Activated CD8-positive, alpha-beta T cell treated with anti-CD3 and anti-CD28 coated beads, Interleukin-2, amount 10 ng/mL, durations not matched to agents 7 days and 5 days (primary cell): ENCODE data around the gene PRIM1. TPM values are rescaled to one million over a fixed set of nuclear protein-coding genes. Genes with fewer than 3 reads are reported as not detected.

Experiments
- ATAC-seq: fragments of 150-1000 bp; cut with Tn5 transposase; one replicate; pipeline ENCODE4 v1.10.0; 2021; ENCODE audit warnings: moderate library complexity
- CTCF ChIA-PET: fragments of 350-600 bp; sonication (Branson Sonifier 250); formaldehyde crosslinking; loops from one replicate; lab custom pipeline; 2021; ENCODE audit warnings: antibody characterized with exemption; lab: Charles Lee
- POLR2A ChIA-PET: fragments of 350-600 bp; sonication (Branson Sonifier 250); formaldehyde crosslinking; loops from one replicate; lab custom pipeline; 2021; ENCODE audit warnings: antibody characterized with exemption; lab: Charles Lee
- DNase-seq: peaks from one replicate; pipeline ENCODE4 v3.0.0-alpha.2; 2020
- H3K27ac Mint-ChIP-seq: one replicate; pipeline ENCODE4 v1.8.0; 2021; ENCODE audit warnings: mild to moderate bottlenecking, mixed read lengths
- H3K27me3 Mint-ChIP-seq: one replicate; pipeline ENCODE4 v1.8.0; 2021; ENCODE audit warnings: low read depth, mixed read lengths
- H3K36me3 Mint-ChIP-seq: one replicate; pipeline ENCODE4 v1.8.0; 2021; ENCODE audit warnings: low read depth, mixed read lengths
- H3K4me1 Mint-ChIP-seq: one replicate; pipeline ENCODE4 v1.8.0; 2021; ENCODE audit warnings: low read depth, mixed read lengths
- H3K4me3 Mint-ChIP-seq: one replicate; pipeline ENCODE4 v1.8.0; 2021; ENCODE audit warnings: mild to moderate bottlenecking, mixed read lengths
- H3K9me3 Mint-ChIP-seq: one replicate; pipeline ENCODE4 v1.8.0; 2022; ENCODE audit warnings: mixed read lengths; ENCODE audit not compliant: insufficient read depth
- total RNA-seq, 2 experiments: library from RNA; stranded (reverse); gene quantifications; one replicate each; pipeline ENCODE4 v1.2.3, GENCODE V29; 2021

The PRIM1 gene
- total RNA-seq, 2 experiments from 2014 or later: 56.8 to 60.4 TPM

GRCh38 chr12:56778756-56779155, 26.6 kb upstream of the PRIM1 start:
- CTCF ChIA-PET: no interaction called here
- no peaks in the 10 kb centered on the region for H3K27me3 Mint-ChIP-seq
- H3K27ac Mint-ChIP-seq: no peak overlapping the region
- no peak for DNase-seq
- H3K9me3 Mint-ChIP-seq: no peaks in the 10 kb centered on the region
- H3K36me3 Mint-ChIP-seq: no peaks in the 10 kb centered on the region
- no peaks in the 10 kb centered on the region for H3K4me1 Mint-ChIP-seq
- POLR2A ChIA-PET: interaction anchor here (0.6 kb wide), 1 partner anchor 37 kb away, joined by 3 read pairs; no protein-coding TSS in a partner anchor
- no peak overlapping the region for H3K4me3 Mint-ChIP-seq
- no peak for ATAC-seq

DNA sequence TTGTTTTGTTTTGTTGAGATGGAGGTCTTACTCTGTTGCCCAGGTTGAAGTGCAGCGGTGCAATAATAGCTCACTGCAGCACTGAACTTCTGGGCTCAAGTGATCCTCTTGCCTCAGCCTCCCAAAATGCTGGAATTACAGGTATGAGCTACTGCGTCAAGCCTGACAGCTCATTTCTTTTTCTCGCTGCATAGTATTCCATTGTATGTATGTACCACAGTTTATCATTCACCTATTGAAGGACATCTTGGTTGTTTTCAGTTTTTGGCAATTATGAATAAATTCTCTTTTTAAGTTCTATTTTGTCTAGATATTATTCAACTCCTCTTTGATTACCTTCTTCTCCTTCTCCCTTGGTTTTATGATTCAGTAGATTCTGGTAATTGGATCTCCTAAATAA, 24.5 kb upstream of the PRIM1 start:
- Mint-ChIP-seq H3K36me3 (no peaks in the 10 kb centered on the region), H3K27me3 (no peaks in the 10 kb centered on the region), H3K4me3 (no peak overlapping the region), H3K27ac (no peak overlapping the region), H3K4me1 (no peaks in the 10 kb centered on the region), H3K9me3 (no peaks in the 10 kb centered on the region)
- ChIA-PET CTCF (no interaction called here), POLR2A (no interaction called here)
- ATAC-seq: no peak
- DNase-seq: no peak

DNA sequence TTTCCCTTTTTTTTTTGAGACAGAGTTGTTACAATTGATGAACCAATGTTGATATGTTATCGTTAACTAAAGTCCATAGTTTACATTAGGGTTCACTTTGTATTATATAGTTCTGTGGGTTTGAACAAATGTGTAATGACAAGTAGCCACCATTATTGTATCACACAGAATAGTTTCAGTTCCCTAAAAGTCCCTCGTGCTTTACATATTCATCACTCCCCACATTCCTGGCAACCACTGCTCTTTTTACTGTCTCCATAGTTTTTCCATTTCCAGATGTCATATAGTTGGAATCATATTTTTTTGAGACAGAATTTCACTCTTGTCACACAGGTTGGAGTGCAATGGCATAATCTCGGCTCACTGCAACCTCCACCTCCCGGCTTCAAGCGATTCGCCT, 23.5 kb upstream of the PRIM1 start:
- ATAC-seq (no peak), DNase-seq (no peak)
- H3K36me3 Mint-ChIP-seq: no peaks in the 10 kb centered on the region
- H3K4me1 Mint-ChIP-seq: no peaks in the 10 kb centered on the region
- H3K9me3 Mint-ChIP-seq: no peaks in the 10 kb centered on the region
- no peak overlapping the region for H3K4me3 Mint-ChIP-seq
- H3K27ac Mint-ChIP-seq: no peak overlapping the region
- CTCF ChIA-PET: no interaction called here
- no peaks in the 10 kb centered on the region for H3K27me3 Mint-ChIP-seq
- POLR2A ChIA-PET: no interaction called here

DNA sequence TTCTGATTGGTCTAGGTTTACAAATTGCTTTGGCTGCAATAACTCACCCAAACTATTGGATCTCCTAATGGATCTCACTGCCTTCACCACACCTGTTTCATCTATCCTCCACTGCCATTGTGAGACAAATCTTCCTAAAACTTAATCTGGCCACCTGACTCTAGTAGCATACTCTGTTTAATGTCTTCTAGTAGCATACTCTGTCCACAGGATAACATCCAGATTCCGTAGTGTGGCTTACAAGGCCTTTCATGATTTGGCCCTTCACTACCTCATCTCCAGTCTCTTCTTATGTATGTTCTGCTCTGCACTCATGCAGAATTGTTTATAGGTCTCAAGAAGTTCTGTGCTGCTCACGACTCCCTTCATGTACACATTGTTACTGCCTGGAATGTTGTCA, 21.0 kb upstream of the PRIM1 start:
- ATAC-seq (no peak), DNase-seq (no peak)
- H3K4me1 Mint-ChIP-seq: no peaks in the 10 kb centered on the region
- ChIA-PET POLR2A (no interaction called here), CTCF (no interaction called here)
- H3K27me3 Mint-ChIP-seq: no peaks in the 10 kb centered on the region
- H3K4me3 Mint-ChIP-seq: no peak overlapping the region
- no peaks in the 10 kb centered on the region for H3K36me3 Mint-ChIP-seq
- H3K9me3 Mint-ChIP-seq: no peaks in the 10 kb centered on the region
- H3K27ac Mint-ChIP-seq: no peak overlapping the region

GRCh38 chr12:56772625-56773024, 20.5 kb upstream of the PRIM1 start:
- H3K27ac Mint-ChIP-seq: no peak overlapping the region
- ChIA-PET POLR2A (no interaction called here), CTCF (no interaction called here)
- H3K4me1 Mint-ChIP-seq: no peaks in the 10 kb centered on the region
- ATAC-seq (no peak), DNase-seq (no peak)
- H3K9me3 Mint-ChIP-seq: no peaks in the 10 kb centered on the region
- no peaks in the 10 kb centered on the region for H3K27me3 Mint-ChIP-seq
- H3K36me3 Mint-ChIP-seq: no peaks in the 10 kb centered on the region
- no peak overlapping the region for H3K4me3 Mint-ChIP-seq

DNA sequence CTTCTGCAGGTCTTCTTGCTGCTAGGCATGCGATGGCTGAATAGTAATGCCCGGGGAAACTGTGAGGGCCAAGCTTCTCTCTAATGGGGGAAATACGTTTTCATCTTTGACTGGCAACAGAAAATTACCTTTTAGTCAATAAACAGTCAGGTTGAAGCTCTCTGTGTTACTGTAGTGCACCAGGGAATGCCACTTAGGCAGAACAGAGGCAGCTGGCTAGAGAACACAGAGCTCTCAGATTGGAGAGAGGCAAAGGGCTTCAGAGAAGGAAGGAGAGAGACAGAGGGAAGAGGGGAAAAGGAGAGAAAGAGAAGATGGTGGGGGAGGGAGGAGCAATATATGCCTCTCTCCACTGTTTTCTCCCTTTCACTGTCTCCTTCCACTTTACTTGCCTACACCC, 17.7 kb upstream of the PRIM1 start:
- Mint-ChIP-seq H3K4me1 (no peaks in the 10 kb centered on the region), H3K36me3 (no peaks in the 10 kb centered on the region), H3K4me3 (no peak overlapping the region), H3K9me3 (no peaks in the 10 kb centered on the region), H3K27me3 (no peaks in the 10 kb centered on the region), H3K27ac (no peak overlapping the region)
- CTCF ChIA-PET: interaction anchor here (0.8 to 1.7 kb wide), 4 partner anchors 12 to 342 kb away, joined by 3 to 6 read pairs (median 4); no protein-coding TSS in a partner anchor
- ATAC-seq (no peak), DNase-seq (no peak)
- POLR2A ChIA-PET: interaction anchor here (0.8 kb wide), 1 partner anchor 82 kb away, joined by 3 read pairs; the partner anchor contains the start of gene PTGES3

- DNase-seq: no peak
- no peak overlapping the region for H3K27ac Mint-ChIP-seq
- POLR2A ChIA-PET: no interaction called here
- no peaks in the 10 kb centered on the region for H3K27me3 Mint-ChIP-seq
- no peak for ATAC-seq
- no peaks in the 10 kb centered on the region for H3K9me3 Mint-ChIP-seq
- H3K36me3 Mint-ChIP-seq: no peaks in the 10 kb centered on the region
- no peak overlapping the region for H3K4me3 Mint-ChIP-seq
- CTCF ChIA-PET: interaction anchor here (0.8 kb wide), 1 partner anchor 11 kb away, joined by 4 read pairs; no protein-coding TSS in a partner anchor
- H3K4me1 Mint-ChIP-seq: no peaks in the 10 kb centered on the region
Measured at GRCh38 chr12:56768424-56768823, 16.3 kb upstream of the PRIM1 start.

- no peaks in the 10 kb centered on the region for H3K9me3 Mint-ChIP-seq
- DNase-seq (no peak), ATAC-seq (no peak)
- H3K4me1 Mint-ChIP-seq: no peaks in the 10 kb centered on the region
- ChIA-PET CTCF (interaction anchor here (1.3 kb wide), 1 partner anchor 8 kb away, joined by 5 read pairs; no protein-coding TSS in a partner anchor), POLR2A (no interaction called here)
- H3K27ac Mint-ChIP-seq: no peak overlapping the region
- no peaks in the 10 kb centered on the region for H3K36me3 Mint-ChIP-seq
- H3K4me3 Mint-ChIP-seq: no peak overlapping the region
- peaks cover 3% of the 10 kb centered on the region for H3K27me3 Mint-ChIP-seq
Measured at GRCh38 chr12:56766535-56766934, 14.4 kb upstream of the PRIM1 start.

GRCh38 chr12:56763753-56764657, 11.9 kb upstream of the PRIM1 start:
- H3K9me3 Mint-ChIP-seq: no peaks in the 10 kb centered on the region
- H3K4me1 Mint-ChIP-seq: no peaks in the 10 kb centered on the region
- ATAC-seq (no peak), DNase-seq (no peak)
- H3K27ac Mint-ChIP-seq: no peak overlapping the region
- H3K4me3 Mint-ChIP-seq: no peak overlapping the region
- ChIA-PET POLR2A (no interaction called here), CTCF (interaction anchor here (1.0 to 18.0 kb wide), 5 partner anchors 10 to 348 kb away, joined by 3 to 213 read pairs (median 4); partner anchors contain the start of gene ZBTB39)
- no peaks in the 10 kb centered on the region for H3K36me3 Mint-ChIP-seq
- peaks cover 3% of the 10 kb centered on the region for H3K27me3 Mint-ChIP-seq

DNA sequence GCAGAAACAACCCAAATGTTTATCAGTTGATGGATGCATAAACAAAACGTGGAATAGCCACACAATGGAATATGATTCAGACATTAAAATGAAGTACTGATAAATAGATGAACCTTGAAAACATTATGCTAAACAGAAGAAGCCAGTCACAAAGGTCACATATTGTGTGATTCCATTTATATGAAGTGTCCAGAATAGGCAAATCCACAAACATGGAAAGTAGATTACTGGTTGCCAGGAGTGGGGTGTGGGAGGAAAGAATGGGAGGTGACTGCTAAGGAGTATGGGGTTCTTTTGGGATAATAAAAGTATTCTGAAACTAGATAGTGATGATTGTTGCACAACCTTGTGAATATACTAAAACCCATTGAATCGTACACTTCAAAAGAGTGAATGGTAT, 9.7 kb upstream of the PRIM1 start:
- Mint-ChIP-seq H3K27me3 (peaks cover 6% of the 10 kb centered on the region), H3K27ac (no peak overlapping the region), H3K4me1 (peaks cover 6% of the 10 kb centered on the region), H3K36me3 (peaks cover 2% of the 10 kb centered on the region), H3K9me3 (peaks cover 8% of the 10 kb centered on the region), H3K4me3 (no peak overlapping the region)
- POLR2A ChIA-PET: no interaction called here
- CTCF ChIA-PET: interaction anchor here (1.0 to 18.0 kb wide), 3 partner anchors 226 to 350 kb away, joined by 4 to 213 read pairs (median 6); partner anchors contain the start of gene ZBTB39
- DNase-seq (no peak), ATAC-seq (no peak)

DNA sequence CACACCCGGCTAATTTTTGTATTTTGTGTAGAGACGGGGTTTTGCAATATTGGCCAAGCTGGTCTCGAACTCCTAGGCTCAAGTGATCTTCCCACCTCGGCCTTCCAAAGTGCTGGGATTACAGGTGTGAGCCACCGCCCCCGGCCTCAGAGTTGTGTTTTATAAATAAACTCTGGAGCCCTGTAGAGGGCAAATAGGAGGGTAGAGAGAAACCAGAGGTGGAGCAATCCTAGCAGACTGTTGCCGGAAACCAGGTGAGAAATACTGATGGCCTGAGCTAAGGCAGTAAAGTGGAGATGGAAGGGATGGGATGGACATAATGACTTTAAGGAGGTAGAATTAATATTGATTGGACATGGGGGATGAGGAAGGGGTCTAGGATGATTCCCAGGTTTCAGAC, 8.3 kb upstream of the PRIM1 start:
- Mint-ChIP-seq H3K27ac (no peak overlapping the region), H3K4me3 (no peak overlapping the region), H3K4me1 (peaks cover 8% of the 10 kb centered on the region), H3K27me3 (peaks cover 6% of the 10 kb centered on the region), H3K36me3 (peaks cover 2% of the 10 kb centered on the region), H3K9me3 (peaks cover 8% of the 10 kb centered on the region)
- ChIA-PET POLR2A (no interaction called here), CTCF (interaction anchor here (3.3 to 18.0 kb wide), 3 partner anchors 227 to 351 kb away, joined by 16 to 213 read pairs (median 69); partner anchors contain the start of genes STAT6 and ZBTB39)
- ATAC-seq (no peak), DNase-seq (no peak)
